HG03565 (cell line): Measurements from ENCODE around the gene ADCY2.
A peak's percentile ranks its signal among the peaks of the same experiment; 100 is the strongest.

Source experiments
- ATAC-seq: cut with Tn5 transposase; IDR thresholded peaks from one replicate; pipeline ENCODE4 v1.9.1; 2021; ENCODE audit warnings: mild to moderate bottlenecking, moderate library complexity; ENCODE audit not compliant: unreplicated experiment

ADCY2 gene

GRCh38 chr5:7770436-7770835, 374.5 kb downstream of the ADCY2 start:
- no peak for ATAC-seq

DNA sequence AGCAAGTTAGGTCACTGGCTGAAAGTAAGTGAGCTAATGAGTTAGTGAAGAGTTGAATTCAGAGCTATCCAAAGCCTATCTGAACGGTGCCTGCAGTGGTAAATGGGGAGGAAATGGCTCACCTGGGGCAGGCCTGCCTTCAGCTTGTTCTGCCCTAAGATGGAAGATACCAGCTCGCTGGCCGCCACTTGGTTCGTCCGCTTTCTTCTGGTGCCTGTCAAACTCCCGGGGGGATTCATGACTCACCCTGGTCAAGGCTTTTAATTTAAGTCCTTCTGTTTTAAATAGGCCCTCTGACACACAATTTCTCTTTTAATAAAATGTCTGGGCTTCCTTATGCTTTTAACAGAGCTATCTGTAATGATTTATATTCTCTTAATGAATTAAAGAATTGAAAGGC, 376.2 kb downstream of the ADCY2 start:
- no peak for ATAC-seq

DNA sequence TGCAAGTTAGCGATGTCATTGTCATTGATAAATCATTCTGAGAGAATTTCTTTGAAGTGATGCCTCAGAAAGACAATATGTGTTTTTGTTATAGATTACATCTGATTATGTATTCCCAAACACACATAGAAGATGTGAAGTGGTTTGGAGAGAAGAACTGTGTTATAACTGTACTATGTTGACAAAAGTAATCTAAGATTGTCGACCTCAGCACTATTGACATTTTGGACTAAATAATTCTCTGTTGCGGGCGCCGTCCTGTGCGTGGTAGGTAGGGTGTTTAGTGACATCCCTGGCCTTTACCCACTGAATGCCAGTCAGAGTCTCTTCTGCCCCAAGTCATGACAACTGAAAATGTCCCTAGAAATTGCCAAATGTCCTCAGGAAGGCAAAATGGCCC, 377.2 kb downstream of the ADCY2 start:
- ATAC-seq, result no peak

DNA sequence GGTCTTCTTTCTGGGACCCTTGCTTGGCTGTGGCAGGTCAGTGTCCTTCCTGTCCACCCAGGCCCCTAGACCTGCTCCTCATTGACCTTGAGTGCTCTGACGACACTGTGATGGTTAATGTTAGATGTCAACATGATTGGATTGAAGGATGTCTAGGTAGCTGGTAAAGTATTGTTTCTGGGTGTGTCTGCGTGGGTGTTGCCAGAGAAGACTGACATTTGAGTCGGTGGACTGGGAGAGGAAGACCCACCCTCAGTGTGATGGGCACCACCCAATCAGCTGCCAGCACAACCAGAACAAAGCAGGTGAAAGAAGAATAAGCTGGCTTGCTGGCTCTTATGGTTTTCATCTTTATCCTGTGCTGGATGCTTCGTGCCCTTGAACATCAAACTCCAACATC, 380.5 kb downstream of the ADCY2 start:
- no peak for ATAC-seq

GRCh38 chr5:7779019-7780005, 383.4 kb downstream of the ADCY2 start:
- peak; percentile 82 for ATAC-seq

- ATAC-seq, result no peak
Measured at GRCh38 chr5:7781899-7782298, 386.0 kb downstream of the ADCY2 start.

- no peak for ATAC-seq
Measured at GRCh38 chr5:7784683-7785380, 388.9 kb downstream of the ADCY2 start.

DNA sequence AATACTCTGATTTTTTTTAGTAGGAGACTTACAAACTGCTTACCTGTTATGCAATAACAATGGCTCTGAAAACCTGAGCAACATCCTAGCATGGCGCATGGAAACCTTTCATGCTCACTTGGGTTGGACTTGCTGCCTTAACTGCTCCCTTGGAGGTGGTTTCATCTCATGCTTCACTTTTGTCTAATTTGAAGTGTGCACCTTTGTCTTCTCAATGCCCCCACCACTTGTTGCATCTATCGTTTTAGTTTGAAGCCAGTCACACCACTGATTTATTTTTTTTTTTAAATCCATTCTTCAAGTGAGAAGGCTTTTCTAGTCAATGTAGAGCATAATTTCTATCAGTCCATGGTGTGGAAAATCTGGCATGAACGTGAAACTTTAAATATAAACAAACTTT, 391.8 kb downstream of the ADCY2 start:
- no peak for ATAC-seq

GRCh38 chr5:7789567-7789966, 393.6 kb downstream of the ADCY2 start:
- ATAC-seq, result no peak

DNA sequence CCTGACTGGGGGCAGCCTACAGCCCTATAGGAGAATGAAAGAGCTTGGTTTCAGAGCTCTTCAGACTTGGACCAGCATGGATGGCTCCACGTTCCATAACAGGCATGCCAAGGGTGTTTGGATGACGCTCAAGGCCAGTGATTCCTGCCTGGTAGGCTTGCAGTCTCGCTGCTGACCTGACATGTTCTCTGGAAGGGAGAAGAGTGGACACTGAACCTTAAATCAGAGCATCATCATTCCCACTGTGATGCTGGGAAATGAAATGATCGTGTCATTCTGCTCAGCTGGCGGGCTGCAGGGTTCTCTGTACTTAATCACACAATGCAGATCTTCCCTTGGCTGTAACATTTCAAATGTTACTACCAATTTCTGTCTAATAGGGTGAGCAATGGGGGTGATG, 398.0 kb downstream of the ADCY2 start:
- no peak for ATAC-seq

GRCh38 chr5:7794311-7794710, 398.4 kb downstream of the ADCY2 start:
- peak; percentile 88 for ATAC-seq

GRCh38 chr5:7794823-7795222, 398.9 kb downstream of the ADCY2 start:
- ATAC-seq, result peak; percentile 30

DNA sequence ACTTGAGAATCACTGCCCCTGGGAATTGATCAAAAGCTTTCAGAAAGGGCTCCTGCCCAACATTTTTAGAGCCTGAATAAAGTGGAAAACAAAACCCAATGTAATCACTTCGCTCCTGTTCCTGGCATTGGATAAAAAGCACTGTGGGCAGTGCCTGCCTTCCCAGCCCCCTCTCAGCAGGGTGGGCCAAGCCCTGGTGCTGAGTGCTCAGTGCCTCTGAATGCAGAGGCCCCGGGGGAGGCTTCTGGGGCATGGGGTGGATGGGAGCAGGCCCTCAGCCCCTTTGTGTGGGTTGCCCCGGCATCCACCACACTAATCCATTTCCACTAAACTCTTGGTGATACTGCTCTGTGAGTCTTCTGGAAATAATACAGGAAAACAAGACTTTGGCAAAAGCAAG, 399.4 kb downstream of the ADCY2 start:
- no peak for ATAC-seq

- ATAC-seq, result no peak
Measured at GRCh38 chr5:7801891-7802614, 406.1 kb downstream of the ADCY2 start.

- no peak for ATAC-seq
Measured at GRCh38 chr5:7802855-7803254, 406.9 kb downstream of the ADCY2 start.

DNA sequence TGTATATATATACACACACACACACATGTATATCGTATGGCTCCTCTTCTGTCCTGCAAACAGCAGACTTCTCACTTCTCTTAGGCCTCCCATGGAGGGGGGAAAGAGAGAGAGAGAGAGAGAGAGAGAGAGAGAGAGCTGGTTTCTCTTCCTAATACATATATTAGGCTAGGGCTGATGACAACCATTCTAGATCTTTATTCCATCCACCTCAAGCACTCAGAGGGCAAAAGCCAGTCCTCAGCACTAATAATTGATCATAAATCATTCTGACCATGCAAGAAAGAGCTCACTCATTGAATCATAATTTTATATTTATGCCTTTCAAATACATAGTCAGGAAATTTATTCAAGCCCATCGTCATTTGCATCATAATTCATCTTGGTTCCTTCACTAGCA, 408.0 kb downstream of the ADCY2 start:
- no peak for ATAC-seq

DNA sequence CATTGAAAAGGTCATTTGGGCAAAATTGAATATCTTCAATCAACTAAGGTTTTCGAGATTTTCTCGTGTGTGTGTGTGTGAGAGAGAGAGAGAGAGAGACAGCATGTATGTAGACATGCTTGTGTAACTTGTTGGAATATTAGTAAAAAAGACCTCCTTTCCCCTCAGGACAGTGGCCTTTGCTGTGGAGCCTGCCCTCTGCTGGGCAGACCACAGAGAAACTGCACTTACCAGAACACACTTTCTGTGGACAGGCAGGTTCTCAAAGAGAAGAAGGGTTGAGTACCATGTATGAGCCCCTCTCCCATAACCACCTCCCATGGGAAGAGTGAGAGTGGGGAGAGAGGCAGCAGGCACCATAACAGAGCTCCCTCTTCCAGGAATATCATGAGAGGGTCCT, 409.4 kb downstream of the ADCY2 start:
- no peak for ATAC-seq

- ATAC-seq, result peak; percentile 50
Measured at GRCh38 chr5:7808998-7809397, 413.1 kb downstream of the ADCY2 start.

DNA sequence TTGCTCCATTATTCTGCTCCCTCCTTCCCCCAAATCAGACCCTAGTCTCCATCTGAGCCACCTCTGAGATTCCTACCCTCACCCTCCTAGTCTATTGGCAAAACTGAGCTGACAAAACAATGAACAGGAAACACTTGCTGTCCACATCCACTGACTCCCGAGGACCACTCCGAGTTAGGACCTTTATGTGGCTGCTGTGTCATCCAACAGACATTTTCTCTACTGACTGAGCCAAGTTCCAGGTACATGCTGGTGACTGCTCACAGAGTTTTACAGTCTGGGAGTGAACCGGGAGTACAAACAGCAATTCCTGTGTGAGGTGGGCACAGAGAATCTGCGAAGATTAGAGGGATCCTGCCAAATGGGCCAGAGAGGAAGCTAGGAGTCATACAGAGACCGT, 415.8 kb downstream of the ADCY2 start:
- no peak for ATAC-seq

DNA sequence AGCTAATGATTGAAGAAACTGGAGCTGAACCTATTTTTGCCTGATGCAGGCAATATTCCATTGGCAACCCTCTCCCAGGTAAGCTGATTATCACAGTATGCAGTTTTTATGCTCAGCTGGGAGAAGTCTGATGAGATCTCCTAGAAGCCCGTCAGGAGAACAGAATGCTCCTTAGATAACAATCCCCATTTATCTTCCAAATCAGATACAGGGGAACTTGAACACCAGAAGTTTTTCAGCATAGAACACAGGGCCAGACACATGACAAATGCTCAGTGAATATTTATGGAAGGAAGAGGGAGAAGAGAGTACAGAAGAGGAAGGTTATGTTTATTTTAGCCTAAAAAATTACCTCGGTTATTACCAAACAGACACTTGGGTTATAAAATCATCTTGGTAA, 417.1 kb downstream of the ADCY2 start:
- ATAC-seq, result no peak

DNA sequence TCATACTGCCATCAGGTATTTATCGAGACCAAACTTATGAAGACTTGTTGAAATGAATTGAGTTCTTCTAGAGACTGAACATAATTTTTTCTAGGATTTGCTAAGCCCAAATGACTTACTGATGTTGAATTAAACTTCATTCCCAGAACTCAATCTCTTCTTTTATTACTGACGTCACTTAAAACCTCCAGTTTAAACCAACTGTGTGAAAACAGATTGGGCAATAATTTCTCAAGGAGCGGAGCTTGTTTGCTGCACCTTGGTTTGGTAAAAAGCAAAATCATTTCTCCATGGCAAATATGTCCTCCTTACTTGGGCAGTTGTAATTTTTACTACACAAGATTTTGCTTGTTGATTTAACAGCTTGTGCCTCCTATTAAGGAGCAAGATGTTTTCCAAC, 417.6 kb downstream of the ADCY2 start:
- no peak for ATAC-seq
